Fibroblast of skin of left quadriceps (primary cell): ENCODE results near the gene EHD3.

Experiments
- DNase-seq, 2 experiments: peaks; one replicate each; pipeline ENCODE4 v3.0.0-alpha.2; 2013; ENCODE audit warnings: low read depth in 2 of 2

EHD3 gene

GRCh38 chr2:31284107-31284506, 50.2 kb downstream of the EHD3 start:
- DNase-seq = no peak

GRCh38 chr2:31286230-31286629, 52.3 kb downstream of the EHD3 start:
- DNase-seq = no peak

GRCh38 chr2:31286961-31287550, 53.1 kb downstream of the EHD3 start:
- no peak for DNase-seq

GRCh38 chr2:31287654-31288053, 53.7 kb downstream of the EHD3 start:
- peak; percentile 54 to 62 for DNase-seq

- DNase-seq = no peak
Observed at GRCh38 chr2:31294196-31294595, 60.2 kb downstream of the EHD3 start.

- DNase-seq = no peak
Observed at GRCh38 chr2:31296641-31297287, 62.8 kb downstream of the EHD3 start.

GRCh38 chr2:31297751-31298150, 63.8 kb downstream of the EHD3 start:
- DNase-seq = no peak

- DNase-seq = no peak
Observed at GRCh38 chr2:31299547-31299946, 65.6 kb downstream of the EHD3 start.

- DNase-seq = no peak
Observed at GRCh38 chr2:31300309-31300708, 66.4 kb downstream of the EHD3 start.

- no peak for DNase-seq
Observed at GRCh38 chr2:31302940-31303563, 69.1 kb downstream of the EHD3 start.

- DNase-seq = no peak
Observed at GRCh38 chr2:31304816-31305215, 70.9 kb downstream of the EHD3 start.

- DNase-seq = peak in 1 of 2 experiments; percentile 36
Observed at GRCh38 chr2:31312898-31313297, 78.9 kb downstream of the EHD3 start.

GRCh38 chr2:31314761-31315160, 80.8 kb downstream of the EHD3 start:
- DNase-seq = peak in 1 of 2 experiments; percentile 39

- DNase-seq = no peak
Observed at GRCh38 chr2:31317396-31317795, 83.4 kb downstream of the EHD3 start.

- DNase-seq = peak; percentile 67 to 69
Observed at GRCh38 chr2:31318361-31319336, 84.7 kb downstream of the EHD3 start.
